ENCODE results near the gene SF3A1.

Gene SF3A1

DNA sequence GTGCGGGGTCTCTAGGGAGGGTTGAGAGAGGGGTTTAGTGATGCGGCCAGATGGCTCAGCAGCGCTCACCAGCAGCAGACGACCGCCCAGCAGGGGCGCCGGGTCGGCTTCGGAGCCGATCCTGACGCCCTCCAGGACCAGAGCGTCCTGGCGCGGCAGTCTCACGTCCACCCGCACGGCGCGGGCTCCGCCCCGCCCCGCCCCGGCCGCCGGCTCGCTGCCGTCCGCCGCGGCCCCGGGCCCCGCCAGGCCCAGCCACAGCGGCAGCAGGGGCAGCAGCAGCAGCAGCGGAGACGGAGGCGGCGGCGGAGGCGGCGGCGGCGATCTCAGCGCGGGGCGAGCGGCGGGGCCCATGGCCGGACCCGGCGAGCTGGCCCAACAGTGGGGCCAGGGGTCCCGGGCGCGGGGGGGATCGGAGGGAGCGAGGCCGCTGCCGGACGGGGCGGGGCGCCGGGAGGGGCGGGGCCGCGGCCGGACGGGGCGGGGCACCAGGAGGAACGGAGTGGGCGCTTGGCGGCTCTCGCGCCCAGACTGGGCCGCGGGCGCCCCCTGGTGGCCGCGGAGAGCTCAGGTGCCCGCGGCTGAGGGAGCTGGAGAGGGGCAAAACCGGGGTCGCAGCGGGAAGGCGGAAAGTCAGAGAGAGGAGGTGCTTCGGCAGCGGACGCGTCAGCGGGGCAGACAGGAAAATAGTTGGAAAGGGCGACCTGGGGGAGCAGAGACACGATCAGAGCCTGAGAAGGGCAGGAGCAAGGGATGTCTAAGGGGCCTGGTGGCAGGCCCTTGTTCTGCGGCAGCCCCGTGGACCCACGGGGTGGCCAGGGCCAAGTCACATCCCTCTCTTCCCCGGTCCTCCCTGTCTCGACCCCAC is 30.5 kb upstream of the SF3A1 start, which contains the start of gene RNF215:
Gene RNF215 (minus strand): TSS at position 452 of the 868 bp plus-strand sequence. CDS start 98 bp downstream, at position 354.
- DNase-seq, result peak; percentile 76

DNA sequence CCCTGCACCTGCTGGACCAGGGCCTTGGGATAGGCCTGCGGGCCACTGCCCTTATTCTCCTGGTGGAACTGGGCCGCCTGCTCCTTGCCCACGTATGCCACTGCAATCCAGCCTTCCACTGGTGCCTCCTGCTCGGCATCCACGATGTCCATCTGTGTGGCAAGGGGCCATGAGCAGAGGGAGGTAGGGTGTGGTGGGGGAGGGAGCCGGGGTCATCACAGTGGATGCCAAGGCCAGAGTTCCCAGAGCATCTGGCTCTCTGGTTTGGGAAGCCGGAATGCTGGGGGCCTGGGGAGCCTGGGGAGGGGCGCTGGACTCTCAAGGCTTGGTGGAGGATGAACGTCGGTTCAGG is 29.9 kb upstream of the SF3A1 start:
- DNase-seq, result no peak

DNA sequence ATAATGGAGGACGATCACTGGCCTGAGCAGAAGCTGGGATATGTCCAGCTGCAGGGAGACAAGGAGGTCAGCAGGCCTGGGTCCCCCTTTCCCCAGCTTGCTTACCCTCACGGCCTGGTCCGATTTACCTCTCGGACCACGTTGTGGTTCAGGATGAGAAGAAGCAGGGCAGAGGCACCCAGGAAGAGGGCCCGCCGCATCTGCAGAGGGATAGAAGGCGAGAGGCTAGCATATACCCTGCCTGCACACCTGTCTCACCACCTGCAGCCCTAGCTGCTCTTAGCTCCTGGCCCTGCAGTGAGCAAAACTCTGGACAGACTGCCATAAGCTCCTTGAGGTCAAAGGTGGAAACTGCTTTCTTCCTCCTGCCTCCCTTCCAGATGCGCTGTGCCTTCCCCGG is 29.2 kb upstream of the SF3A1 start:
- no peak for DNase-seq

DNA sequence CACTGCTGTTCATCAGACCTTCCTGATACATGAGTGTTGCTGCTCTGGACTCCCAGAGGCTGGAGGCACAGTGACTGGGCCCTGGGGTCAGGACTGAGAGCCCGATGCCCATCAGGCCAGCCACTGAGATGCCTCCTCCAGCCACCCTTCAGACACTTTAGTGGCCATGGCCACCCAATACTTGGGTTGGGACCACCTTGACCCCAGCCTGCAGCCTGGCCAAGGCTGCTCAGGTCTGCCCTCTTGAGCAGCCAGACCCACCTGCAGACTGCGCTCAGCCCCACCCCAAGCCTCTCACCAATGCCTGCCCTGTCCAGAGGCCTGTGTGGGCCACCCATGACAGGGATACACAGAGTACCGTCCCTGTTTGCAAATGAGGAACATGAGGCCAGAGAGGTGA is 26.4 kb upstream of the SF3A1 start:
- DNase-seq, result no peak

DNA sequence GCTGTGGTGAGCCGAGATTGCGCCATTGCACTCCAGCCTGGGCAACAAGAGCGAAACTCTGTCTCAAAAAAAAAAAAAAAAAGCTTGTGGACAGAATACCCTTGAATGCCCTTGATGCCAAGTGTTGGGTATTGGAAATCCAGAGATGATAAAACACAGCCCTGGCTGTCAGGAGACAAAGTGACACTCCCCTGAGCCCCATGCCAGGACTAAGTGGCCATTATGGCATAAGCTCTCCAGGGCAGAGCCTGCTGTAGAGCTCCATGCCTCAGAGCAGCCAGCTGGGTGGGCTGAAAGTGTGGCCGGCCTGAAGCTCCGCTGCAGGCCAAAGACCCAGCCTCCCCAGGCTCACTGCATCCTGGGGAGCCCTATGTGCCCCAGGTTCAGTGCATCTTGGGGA is 25.6 kb upstream of the SF3A1 start:
- DNase-seq, result no peak

DNA sequence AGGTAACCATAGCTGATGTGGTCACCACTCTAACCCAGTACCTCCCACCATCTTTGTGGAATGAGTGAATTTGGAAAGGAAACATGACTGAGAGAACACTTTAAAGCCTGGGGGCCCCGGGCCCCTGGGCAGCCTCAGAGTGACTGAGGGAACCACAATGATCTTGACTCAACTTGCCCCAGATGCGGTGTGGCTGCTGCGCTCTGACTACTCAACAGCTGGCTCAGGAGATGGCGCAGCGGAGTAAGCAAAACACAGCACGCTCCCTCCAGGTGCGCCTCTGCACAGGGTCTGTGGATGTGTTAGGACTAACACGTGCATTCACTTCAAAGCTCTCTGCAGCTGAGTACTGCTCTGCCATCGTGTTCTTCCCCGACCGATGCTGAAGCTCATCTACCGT is 24.6 kb upstream of the SF3A1 start:
- DNase-seq, result no peak

DNA sequence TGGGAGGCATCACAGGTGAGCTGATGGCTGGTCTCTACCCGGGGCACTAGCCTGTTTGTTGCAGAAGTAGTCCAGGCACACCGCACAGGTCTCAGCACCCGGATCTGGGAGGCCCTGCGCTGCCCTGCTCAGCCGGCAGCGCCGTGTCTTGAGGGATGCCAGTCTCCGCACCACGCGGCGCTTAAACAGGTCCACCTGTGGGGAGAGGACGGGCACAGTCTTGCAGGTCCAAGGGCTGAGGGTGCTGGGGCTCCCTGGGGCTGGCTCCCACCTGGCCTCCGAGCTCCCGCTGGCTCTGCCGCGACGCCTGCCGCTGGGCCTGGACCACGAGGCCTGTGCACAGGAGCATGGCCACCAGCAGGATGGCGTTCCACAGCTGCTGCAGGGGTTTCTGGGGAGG is 23.3 kb upstream of the SF3A1 start:
- DNase-seq, result no peak

DNA sequence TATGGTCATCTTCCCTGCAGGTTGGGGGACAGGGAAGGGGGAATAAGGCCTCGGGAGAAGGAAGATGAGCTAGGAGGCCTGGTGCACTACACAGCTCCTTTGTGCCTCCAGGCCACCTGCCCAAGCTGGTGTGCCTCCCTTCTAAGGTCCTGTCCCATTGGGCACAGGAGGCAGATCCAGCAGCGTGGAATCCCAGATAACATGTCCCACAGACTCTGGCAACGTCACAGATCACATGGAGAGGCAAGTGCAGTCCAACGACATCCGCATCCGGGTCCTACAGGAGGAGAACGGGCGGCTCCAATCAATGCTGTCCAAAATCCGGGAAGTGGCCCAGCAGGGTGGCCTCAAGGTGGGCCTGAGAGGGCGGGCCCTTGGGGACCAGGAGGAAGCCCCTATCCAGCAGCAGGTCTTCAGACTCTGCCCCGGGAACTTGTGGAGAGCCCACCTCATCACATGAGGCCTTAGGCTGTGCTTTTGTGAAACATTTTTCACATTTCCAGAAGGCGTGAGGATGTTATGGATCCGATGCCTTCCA is 18.7 kb upstream of the SF3A1 start:
- DNase-seq, result no peak

DNA sequence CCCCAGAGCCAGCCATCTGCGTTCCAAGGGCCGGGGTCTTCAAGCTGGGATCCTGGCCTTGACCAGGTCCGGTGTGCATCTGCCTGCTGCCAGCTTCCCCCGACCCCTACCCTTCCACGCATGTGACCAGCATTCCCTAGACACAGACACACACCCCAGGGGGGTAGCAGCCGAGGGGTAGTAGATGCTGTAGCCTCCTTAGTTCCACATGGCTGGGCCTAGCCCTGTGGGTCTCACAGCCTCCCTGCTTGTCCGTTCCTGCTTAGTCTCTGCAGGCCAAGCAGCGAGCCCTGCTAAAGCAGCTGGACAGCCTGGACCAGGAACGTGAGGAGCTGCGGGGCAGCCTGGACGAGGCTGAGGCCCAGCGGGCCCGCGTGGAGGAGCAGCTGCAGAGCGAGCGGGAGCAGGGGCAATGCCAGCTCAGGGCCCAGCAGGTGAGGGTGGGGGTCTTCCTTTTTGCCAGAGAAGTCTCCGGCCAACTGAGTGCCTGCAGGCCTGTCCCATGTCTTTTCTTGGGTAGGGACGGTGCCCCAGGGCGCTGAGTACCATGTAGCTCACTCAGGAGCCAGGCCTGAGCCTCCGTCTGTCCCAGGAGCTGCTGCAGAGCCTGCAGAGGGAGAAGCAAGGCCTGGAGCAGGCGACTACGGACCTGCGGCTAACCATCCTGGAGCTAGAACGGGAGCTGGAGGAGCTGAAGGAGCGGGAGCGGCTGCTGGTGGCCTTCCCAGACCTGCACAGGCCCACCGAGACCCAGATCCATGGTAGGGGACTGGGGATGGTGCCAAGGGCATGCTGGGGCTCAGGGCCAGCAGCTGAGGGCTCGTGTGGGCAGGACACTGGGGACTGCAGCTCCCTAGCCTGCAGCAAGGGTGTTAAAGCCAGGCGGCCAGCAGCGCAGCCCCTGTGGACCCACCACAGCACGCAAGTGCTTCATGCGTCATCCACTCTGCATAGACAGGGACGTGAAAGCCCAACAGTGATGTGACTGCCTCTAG is 16.9 kb upstream of the SF3A1 start:
- no peak for DNase-seq

DNA sequence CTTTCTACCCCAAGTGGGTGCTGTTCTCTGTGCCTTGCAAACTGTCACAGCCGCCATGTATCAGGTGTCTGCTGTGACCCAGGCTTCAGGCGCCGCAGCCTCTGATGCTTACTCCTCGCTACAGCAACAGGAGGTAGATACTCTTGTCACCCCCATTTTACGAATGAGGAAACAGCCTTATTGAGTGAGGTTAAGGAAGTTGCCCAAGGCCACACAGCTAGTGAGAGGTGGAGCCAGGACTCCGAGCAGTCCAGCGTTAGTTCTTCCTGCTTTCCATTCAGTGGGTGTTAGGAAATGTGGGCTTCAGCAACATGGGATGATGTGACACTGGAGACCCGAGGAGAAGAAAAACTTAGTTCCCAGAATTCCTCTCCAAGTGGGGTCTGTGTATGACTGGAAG is 16.2 kb upstream of the SF3A1 start:
- no peak for DNase-seq

DNA sequence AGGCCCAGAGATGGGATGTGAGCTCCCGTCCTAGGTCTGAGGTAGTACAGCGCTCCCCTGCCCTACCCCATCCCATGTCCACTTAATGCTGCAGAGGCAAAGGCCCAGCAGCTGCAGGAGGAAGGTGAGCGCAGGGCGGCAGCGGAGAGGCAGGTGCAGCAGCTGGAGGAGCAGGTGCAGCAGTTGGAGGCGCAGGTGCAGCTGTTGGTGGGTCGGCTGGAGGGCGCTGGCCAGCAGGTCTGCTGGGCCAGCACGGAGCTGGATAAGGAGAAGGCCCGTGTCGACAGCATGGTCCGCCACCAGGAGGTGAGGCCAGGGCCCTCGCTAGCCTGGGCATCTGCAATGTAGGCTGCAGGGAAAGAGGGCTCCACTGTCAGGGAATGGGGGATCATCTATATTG is 15.3 kb upstream of the SF3A1 start:
- no peak for DNase-seq

DNA sequence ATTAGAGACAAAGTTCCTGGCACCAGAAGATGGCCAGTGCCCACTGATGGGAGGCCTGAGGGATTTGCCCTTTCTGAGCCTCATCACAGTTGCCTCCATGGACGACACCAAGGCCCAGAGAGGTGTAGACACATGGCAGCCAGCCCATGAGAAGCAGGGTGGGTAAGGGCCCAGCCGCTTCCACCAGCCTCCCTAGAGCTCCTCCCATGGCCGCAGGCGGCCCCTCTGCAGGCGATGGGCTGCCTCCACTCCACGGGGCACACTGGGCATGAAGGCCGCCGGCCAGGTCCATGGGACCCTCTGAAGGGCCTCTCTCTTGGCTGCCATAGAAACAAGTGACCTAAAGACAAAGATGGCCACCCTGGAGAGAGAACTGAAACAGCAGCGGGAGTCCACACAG is 14.6 kb upstream of the SF3A1 start:
- DNase-seq, result no peak

DNA sequence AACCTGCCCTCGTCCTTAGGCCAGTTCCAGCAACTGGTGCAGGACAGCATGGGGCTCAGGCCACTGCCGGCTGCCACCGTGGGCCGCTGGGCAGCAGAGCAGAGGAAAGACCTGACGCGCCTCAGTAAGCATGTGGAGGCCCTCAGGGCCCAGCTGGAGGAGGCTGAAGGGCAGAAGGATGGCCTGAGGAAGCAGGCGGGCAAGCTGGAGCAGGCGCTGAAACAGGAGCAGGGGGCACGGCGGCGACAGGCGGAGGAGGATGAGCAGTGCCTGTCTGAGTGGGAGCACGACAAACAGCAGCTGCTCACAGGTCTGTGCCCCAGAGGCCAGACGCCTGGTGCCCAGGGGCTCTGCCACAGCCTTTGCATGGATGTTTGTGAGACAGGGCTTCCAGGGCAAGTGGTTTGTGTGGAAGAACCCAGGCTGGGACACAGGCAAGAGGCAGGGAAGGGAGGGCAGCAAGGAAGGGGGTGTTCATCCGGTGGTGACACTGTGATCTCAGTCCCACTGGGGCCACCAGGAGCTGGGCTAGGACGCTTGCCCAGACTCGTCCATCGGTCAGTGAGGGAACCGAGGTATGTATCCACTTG is 14.0 kb upstream of the SF3A1 start:
- DNase-seq, result no peak

DNA sequence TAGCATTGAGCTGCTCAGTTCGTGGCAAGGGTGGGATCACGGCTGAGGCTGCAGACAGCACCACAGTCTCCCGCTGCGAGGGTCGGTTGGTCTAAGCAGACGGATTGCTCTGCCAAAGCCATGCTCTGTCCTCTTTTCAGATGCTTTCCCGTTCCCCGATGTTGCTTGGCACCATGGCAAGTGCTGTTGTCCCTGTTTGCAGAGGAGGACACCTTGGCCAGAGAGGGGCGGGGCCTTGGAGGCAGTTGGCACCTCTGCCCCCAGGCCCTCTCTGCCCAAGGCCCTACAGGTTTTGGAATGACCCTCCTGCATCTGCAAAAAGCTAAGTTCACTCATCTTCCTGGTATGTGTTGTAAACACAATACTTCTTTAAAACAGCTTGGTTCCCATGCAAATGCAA is 11.7 kb upstream of the SF3A1 start:
- DNase-seq, result no peak

DNA sequence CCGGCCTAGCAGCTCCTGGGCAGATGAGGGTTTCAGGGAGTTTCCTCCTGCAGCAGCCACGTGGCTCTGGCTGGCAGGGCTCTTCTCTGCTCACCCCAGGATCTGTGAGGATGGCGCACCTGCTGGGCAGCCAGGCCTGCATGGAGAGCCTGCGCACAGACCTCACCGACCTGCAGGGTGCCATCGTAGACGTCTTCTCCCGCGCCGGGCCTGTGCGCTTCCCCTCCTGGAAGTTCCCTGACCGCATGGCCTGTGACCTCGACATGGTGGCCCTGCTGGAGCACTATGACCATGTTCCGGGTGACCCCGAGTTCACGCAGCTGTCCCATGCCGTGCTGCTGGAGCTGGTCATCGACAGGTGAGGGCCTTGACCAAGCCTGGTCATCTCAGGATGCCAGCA is 9.2 kb upstream of the SF3A1 start:
- DNase-seq, result no peak

DNA sequence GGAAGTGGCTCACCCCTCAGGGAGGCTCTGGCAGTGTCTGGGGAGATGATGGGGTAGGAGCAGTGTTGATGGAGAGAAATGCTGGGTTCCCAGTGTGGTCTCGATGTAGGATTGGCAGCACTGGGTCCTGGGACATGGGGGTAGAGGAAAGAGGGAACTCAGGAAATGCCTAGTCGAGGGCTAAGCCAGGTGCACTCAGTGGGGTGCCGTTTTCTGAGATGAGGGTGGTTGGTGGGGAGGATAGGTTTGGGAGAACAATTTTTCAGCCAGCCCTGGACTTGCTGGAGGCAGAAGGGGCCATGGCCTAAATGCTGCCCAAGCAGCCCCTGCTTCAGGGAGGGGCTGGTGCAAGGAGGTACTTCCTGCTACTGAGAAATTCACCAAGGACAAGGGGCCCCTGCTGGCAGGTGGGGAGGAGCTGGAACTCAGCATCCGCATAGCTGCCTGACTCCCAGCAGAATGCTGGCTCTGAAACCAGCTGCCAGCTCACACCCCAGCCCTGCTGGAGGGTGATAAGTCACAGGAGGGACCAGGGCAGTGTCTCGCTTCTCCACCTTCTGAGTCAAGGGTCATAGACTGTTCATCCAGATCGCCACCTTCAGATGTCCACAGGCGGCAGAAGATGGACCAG is 6.1 kb upstream of the SF3A1 start:
- DNase-seq, result no peak

DNA sequence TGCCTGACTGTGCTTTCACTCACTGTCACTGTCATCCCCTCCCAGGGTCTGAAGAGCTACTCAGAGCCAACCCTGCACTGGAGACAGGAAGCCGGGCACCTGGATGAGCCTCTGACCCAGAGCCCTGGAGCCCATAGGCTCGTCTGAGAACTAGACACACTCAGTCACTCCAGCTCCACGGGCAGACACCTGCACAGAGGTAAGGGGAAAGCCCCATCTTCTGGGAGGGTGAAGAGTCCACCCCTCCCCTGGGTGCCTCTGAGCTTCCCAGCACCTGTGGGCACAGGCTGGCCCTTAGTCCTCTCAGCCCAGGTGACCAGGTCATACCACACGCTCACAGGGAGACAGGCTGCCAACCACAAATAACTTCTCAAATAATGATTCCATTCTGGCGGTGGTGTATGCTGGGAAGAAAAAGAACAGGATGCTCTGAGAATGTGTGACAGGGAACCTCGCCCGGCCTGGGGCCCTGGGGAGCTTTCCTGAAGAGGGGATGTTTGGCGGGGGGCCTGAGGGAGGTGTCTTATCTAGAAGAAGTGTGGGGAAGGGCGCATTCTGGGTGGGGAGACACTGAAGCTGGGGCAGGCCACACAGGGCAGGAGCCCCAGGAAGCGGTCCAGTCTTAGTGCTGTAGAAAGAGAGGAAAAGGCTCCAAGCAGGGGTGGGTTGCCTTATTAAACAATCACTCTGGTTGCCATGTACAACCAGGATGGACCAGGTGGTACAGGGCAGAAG is 5.4 kb upstream of the SF3A1 start:
- no peak for DNase-seq

DNA sequence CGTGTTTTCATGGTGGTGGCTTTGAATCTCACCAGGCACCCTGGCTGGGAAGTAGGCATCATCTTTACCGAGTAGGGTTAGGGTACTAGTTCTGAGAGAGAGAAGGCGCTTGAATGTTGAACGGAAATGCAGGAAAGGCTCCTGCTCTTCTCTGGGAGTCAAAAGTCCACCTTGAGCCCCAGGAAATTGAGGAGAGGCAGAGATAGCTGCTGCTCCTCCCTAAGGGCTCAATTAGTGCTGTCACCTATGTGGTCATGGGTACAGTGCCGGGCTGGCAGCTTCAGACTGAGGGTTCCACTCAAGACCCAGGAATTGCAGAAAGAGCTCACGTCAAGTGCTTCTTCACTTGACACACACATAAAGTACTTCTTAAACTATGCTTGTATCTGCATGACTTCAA is 1.8 kb upstream of the SF3A1 start:
- DNase-seq, result no peak

DNA sequence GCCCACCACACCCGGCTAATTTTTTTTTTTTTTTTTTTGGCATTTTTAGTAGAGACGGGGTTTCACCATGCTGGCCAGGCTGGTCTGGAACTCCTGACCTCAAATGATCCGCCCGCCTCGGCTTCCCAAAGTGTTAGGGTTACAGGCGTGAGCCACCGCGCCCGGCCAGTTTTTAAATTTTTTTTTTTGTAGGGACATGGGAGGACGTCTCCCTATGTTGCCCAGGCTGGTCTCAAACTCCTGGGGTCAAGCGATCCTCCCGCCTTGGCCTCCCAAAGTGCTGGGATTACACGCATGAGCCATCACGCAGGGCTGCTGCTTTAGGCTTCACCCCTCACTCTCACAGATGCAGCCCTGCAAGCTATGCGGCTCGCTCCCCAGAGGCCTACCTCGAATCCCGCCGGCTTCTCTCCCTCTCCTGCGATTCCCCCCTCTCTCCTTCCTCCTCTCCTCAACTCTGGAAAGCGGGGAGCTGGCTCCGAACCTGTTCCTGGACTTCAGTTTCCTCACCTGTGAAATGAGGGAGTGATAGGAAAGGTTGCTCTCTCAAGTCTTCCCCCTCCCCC is 1.0 kb upstream of the SF3A1 start:
- no peak for DNase-seq

DNA sequence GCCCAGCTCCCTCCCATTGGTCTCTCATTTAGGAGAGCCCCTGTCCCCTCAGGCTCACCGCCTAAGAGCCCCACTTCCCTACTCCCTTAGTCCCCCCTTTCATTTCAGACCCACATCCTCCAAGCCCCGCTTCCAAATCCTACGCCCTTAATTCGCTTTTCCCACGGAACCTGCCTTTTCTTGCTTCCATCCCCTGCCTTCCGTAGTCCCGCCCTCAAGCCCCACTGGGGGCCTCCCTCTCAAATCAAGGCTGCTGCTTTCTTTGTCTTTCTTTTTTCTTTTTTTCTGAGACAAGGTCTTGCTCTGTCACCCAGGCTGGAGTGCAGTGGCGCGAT is 509 bp upstream of the SF3A1 start:
- no peak for DNase-seq

DNA sequence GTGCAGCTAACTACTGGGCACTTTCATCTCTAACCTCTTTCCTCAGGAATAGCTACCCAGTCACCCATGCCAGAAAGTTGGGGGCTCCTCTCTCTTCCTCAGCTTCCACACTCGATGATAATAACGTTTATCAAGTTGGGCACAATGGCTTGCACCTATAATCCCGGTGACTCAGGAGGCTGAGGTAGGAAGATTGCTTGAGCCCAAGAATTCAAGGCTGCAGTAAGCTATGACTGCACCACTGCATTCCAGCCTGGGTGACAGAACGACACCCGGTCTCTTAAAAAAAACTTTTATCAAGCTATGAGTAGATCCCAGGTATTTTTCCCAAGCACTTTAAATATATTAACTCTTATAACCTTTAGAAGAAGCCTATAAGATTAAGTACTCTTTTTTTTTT is 2.0 kb downstream of the SF3A1 start:
- DNase-seq, result no peak

DNA sequence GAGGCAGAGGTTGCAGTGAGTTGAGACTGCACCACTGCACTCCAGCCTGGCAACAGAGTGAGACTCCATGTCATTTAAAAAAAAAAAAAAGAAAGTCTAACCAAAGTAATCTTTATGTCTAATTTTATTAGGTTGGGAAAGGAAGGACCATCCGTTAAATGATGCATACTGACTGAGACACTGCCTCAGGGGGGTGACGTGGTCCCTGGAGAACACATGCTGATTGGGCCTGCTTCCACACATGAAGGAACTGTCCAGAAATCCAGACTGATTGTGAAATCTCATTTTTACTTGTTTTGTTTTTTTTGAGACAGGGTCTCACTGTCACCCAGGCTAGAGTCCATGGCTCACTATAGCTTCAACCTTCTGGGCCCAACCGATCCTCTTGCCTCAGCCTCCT is 5.5 kb downstream of the SF3A1 start:
- no peak for DNase-seq
